Measurements from ENCODE around the gene NTRK3.

DNA sequence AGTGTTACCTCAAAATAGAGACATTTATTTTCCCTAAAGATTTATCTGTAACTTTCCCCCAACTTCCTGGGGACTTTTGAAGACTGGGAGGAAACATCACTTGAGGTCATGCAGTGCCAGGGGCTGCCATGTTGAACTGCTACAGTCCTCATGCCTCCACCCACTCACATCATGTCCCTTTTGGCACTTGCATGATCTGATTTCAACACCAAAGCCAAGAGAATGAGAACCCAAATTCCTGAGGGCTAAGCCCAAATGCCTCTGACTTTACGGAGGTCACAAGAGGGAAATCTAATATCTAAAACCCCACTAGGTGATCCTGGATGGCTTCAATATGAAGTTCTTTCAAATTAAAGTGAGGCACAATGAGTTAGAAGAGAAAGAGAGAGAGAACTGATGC lies 213.1 kb downstream of the NTRK3 start:
- TF ChIP-seq CTCF (optimal IDR thresholded peaks at IDR 0.05 in 1 of 3, IDR thresholded peaks at IDR 0.05 in 1 of 3, conservative IDR thresholded peaks at IDR 0.05 in 1 of 3; ENCODE audit: extremely low read depth in 1 of 3, insufficient read depth in 2 of 3, low read length in 3 of 3) = no peak
- no peak for TF ChIP-seq EZH2 (IDR thresholded peaks at IDR 0.05; ENCODE audit: low read length)
